Measurements from ENCODE around the gene TTLL1. TPM values are rescaled to one million over a fixed set of nuclear protein-coding genes. Genes with fewer than 3 reads are reported as not detected.

TTLL1 gene
- total and polyA plus RNA-seq, 5 donors: 4.2 to 6.8 (median 6.0) TPM

GRCh38 chr22:43092085-43092484, 2.9 kb upstream of the TTLL1 start:
- Histone ChIP-seq H3K4me3 (ENCODE audit: low read length) (no peak overlapping the region), H3K27ac (ENCODE audit: low read length) (no peak overlapping the region), H3K27me3 (ENCODE audit: control insufficient read depth, insufficient read depth) (no peaks in the 10 kb centered on the region), H3K9me3 (ENCODE audit: control insufficient read depth, low read length) (no peaks in the 10 kb centered on the region), H3K4me1 (ENCODE audit: control insufficient read depth, insufficient read depth, low read length) (no peaks in the 10 kb centered on the region)
- DNase-seq (no peak), ATAC-seq (no peak)
- 71% methylated on average over 9 of the region's 9 CpGs for WGBS
- intact Hi-C loops (cut with DNase I): no loop called here

- Histone ChIP-seq H3K27me3 (ENCODE audit: control insufficient read depth, insufficient read depth) (no peaks in the 10 kb centered on the region), H3K9me3 (ENCODE audit: control insufficient read depth, low read length) (no peaks in the 10 kb centered on the region), H3K27ac (ENCODE audit: low read length) (no peak overlapping the region), H3K4me3 (ENCODE audit: low read length) (no peak overlapping the region), H3K4me1 (ENCODE audit: control insufficient read depth, insufficient read depth, low read length) (no peaks in the 10 kb centered on the region)
- DNase-seq: peak in 2 of 3 donors; percentile 47 to 64
- intact Hi-C loops (cut with DNase I): no loop called here
- peak; percentile 56 to 74 for ATAC-seq
- WGBS: 47% methylated on average over 6 of the region's 6 CpGs
Observed at GRCh38 chr22:43090130-43090789, 1.1 kb upstream of the TTLL1 start.

GRCh38 chr22:43088627-43088983, 586 bp downstream of the TTLL1 start:
- H3K9me3 ChIP-seq (ENCODE audit: control insufficient read depth, low read length): no peaks in the 10 kb centered on the region
- intact Hi-C loops (cut with DNase I): no loop called here
- DNase-seq (no peak), ATAC-seq (peak in 1 of 2 donors; percentile 9)
- H3K4me3 ChIP-seq (ENCODE audit: low read length): peak overlapping the region; percentile 78
- WGBS: 53% methylated on average over 9 of the region's 9 CpGs
- no peaks in the 10 kb centered on the region for H3K4me1 ChIP-seq (ENCODE audit: control insufficient read depth, insufficient read depth, low read length)
- H3K27ac ChIP-seq (ENCODE audit: low read length): no peak overlapping the region
- no peaks in the 10 kb centered on the region for H3K27me3 ChIP-seq (ENCODE audit: control insufficient read depth, insufficient read depth)

- intact Hi-C loops (cut with DNase I): no loop called here
- peak overlapping the region; percentile 3 for H3K27ac ChIP-seq (ENCODE audit: low read length)
- H3K4me3 ChIP-seq (ENCODE audit: low read length): no peak overlapping the region
- H3K27me3 ChIP-seq (ENCODE audit: control insufficient read depth, insufficient read depth): no peaks in the 10 kb centered on the region
- no peaks in the 10 kb centered on the region for H3K4me1 ChIP-seq (ENCODE audit: control insufficient read depth, insufficient read depth, low read length)
- ATAC-seq: no peak
- peak; percentile 35 to 70 (median 70) for DNase-seq
- 64% methylated on average over 19 of the region's 19 CpGs for WGBS
- no peaks in the 10 kb centered on the region for H3K9me3 ChIP-seq (ENCODE audit: control insufficient read depth, low read length)
Observed at GRCh38 chr22:43085658-43086606, 3.3 kb downstream of the TTLL1 start.

- Histone ChIP-seq H3K27me3 (ENCODE audit: control insufficient read depth, insufficient read depth) (no peaks in the 10 kb centered on the region), H3K4me1 (ENCODE audit: control insufficient read depth, insufficient read depth, low read length) (no peaks in the 10 kb centered on the region), H3K4me3 (ENCODE audit: low read length) (no peak overlapping the region), H3K9me3 (ENCODE audit: control insufficient read depth, low read length) (no peaks in the 10 kb centered on the region), H3K27ac (ENCODE audit: low read length) (no peak overlapping the region)
- intact Hi-C loops (cut with DNase I): no loop called here
- 98% methylated on average over 4 of the region's 4 CpGs for WGBS
- no peak for ATAC-seq
- DNase-seq: no peak
Observed at GRCh38 chr22:43081968-43082367, 7.2 kb downstream of the TTLL1 start.

- intact Hi-C loops (cut with DNase I): no loop called here
- no peaks in the 10 kb centered on the region for H3K9me3 ChIP-seq (ENCODE audit: control insufficient read depth, low read length)
- H3K4me3 ChIP-seq (ENCODE audit: low read length): no peak overlapping the region
- H3K4me1 ChIP-seq (ENCODE audit: control insufficient read depth, insufficient read depth, low read length): no peaks in the 10 kb centered on the region
- DNase-seq: no peak
- no peaks in the 10 kb centered on the region for H3K27me3 ChIP-seq (ENCODE audit: control insufficient read depth, insufficient read depth)
- ATAC-seq: no peak
- 90% methylated on average over 2 of the region's 2 CpGs for WGBS
- no peak overlapping the region for H3K27ac ChIP-seq (ENCODE audit: low read length)
Observed at GRCh38 chr22:43080616-43081015, 8.6 kb downstream of the TTLL1 start.

GRCh38 chr22:43079742-43080141, 9.4 kb downstream of the TTLL1 start:
- H3K9me3 ChIP-seq (ENCODE audit: control insufficient read depth, low read length): no peaks in the 10 kb centered on the region
- no peak overlapping the region for H3K27ac ChIP-seq (ENCODE audit: low read length)
- no peak for DNase-seq
- no peaks in the 10 kb centered on the region for H3K4me1 ChIP-seq (ENCODE audit: control insufficient read depth, insufficient read depth, low read length)
- no peak overlapping the region for H3K4me3 ChIP-seq (ENCODE audit: low read length)
- no peak for ATAC-seq
- intact Hi-C loops (cut with DNase I): no loop called here
- 93% methylated on average over 14 of the region's 14 CpGs for WGBS
- H3K27me3 ChIP-seq (ENCODE audit: control insufficient read depth, insufficient read depth): no peaks in the 10 kb centered on the region

- no peak overlapping the region for H3K4me3 ChIP-seq (ENCODE audit: low read length)
- no peaks in the 10 kb centered on the region for H3K4me1 ChIP-seq (ENCODE audit: control insufficient read depth, insufficient read depth, low read length)
- no peak for DNase-seq
- H3K9me3 ChIP-seq (ENCODE audit: control insufficient read depth, low read length): no peaks in the 10 kb centered on the region
- WGBS: 96% methylated on average over 12 of the region's 12 CpGs
- no peak for ATAC-seq
- intact Hi-C loops (cut with DNase I): no loop called here
- no peak overlapping the region for H3K27ac ChIP-seq (ENCODE audit: low read length)
- no peaks in the 10 kb centered on the region for H3K27me3 ChIP-seq (ENCODE audit: control insufficient read depth, insufficient read depth)
Observed at GRCh38 chr22:43078522-43078921, 10.7 kb downstream of the TTLL1 start.

GRCh38 chr22:43077121-43077877, 11.9 kb downstream of the TTLL1 start:
- intact Hi-C loops (cut with DNase I): no loop called here

GRCh38 chr22:43066844-43067385, 22.3 kb downstream of the TTLL1 start:
- H3K4me3 ChIP-seq (ENCODE audit: low read length): no peak overlapping the region
- H3K9me3 ChIP-seq (ENCODE audit: control insufficient read depth, low read length): no peaks in the 10 kb centered on the region

More at GRCh38 chr22:43077121-43077877, 11.9 kb downstream of the TTLL1 start:
- WGBS: 56% methylated on average over 20 of the region's 20 CpGs
- H3K27ac ChIP-seq (ENCODE audit: low read length): peak overlapping the region; percentile 9
- ATAC-seq: peak; percentile 45 to 67
- DNase-seq: peak in 2 of 3 donors; percentile 69 to 74
- H3K4me1 ChIP-seq (ENCODE audit: control insufficient read depth, insufficient read depth, low read length): no peaks in the 10 kb centered on the region
- H3K4me3 ChIP-seq (ENCODE audit: low read length): no peak overlapping the region
- H3K9me3 ChIP-seq (ENCODE audit: control insufficient read depth, low read length): no peaks in the 10 kb centered on the region
- H3K27me3 ChIP-seq (ENCODE audit: control insufficient read depth, insufficient read depth): no peaks in the 10 kb centered on the region

More at GRCh38 chr22:43066844-43067385, 22.3 kb downstream of the TTLL1 start:
- intact Hi-C loops (cut with DNase I): no loop called here
- H3K27ac ChIP-seq (ENCODE audit: low read length): no peak overlapping the region
- H3K4me1 ChIP-seq (ENCODE audit: control insufficient read depth, insufficient read depth, low read length): no peaks in the 10 kb centered on the region
- ATAC-seq (peak in 1 of 2 donors; percentile 8), DNase-seq (no peak)
- WGBS: 81% methylated on average over 11 of the region's 11 CpGs
- no peaks in the 10 kb centered on the region for H3K27me3 ChIP-seq (ENCODE audit: control insufficient read depth, insufficient read depth)
